ENCODE measurements around the gene GJA4.

Gene GJA4

DNA sequence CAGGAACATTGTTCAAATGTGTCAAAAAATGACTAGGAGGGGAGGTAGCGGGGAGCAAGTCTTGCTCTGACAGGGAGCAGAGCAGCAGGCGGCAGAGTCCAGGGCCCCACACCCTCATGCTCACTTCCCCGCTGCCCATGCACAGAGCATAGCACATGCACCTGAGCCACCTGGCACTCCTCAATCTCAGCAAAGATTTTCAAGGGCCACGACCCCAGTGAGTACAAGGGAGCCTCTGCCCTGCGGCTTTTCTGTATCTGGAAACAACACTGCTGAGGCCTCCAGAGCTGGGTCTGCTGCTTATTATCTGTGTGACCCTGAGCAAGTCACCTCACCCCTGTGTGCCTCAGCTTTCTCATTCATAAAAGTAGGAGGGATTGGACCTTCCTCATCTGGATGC is 12.8 kb upstream of the GJA4 start:
- CTCF ChIA-PET, result interaction anchor here (0.9 to 1.7 kb wide), 3 partner anchors 9 to 72 kb away, joined by 3 to 6 read pairs (median 3); no protein-coding TSS in a partner anchor
- Histone ChIP-seq H3K4me1 (ENCODE audit: control insufficient read depth, insufficient read depth, low read length) (no peaks in the 10 kb centered on the region), H3K4me3 (ENCODE audit: low read depth, low read length) (no peak overlapping the region), H3K9me3 (ENCODE audit: control insufficient read depth, insufficient read depth, low read depth, low read length) (no peaks in the 10 kb centered on the region), H3K27ac (ENCODE audit: extremely low read depth, low read depth, low read length) (no peak overlapping the region), H3K36me3 (ENCODE audit: control insufficient read depth in 2 of 2, insufficient read depth in 1 of 2, low read length in 2 of 2) (no peaks in the 10 kb centered on the region)
- POLR2A ChIA-PET, result no interaction called here
- TF ChIP-seq, protein P1, sequence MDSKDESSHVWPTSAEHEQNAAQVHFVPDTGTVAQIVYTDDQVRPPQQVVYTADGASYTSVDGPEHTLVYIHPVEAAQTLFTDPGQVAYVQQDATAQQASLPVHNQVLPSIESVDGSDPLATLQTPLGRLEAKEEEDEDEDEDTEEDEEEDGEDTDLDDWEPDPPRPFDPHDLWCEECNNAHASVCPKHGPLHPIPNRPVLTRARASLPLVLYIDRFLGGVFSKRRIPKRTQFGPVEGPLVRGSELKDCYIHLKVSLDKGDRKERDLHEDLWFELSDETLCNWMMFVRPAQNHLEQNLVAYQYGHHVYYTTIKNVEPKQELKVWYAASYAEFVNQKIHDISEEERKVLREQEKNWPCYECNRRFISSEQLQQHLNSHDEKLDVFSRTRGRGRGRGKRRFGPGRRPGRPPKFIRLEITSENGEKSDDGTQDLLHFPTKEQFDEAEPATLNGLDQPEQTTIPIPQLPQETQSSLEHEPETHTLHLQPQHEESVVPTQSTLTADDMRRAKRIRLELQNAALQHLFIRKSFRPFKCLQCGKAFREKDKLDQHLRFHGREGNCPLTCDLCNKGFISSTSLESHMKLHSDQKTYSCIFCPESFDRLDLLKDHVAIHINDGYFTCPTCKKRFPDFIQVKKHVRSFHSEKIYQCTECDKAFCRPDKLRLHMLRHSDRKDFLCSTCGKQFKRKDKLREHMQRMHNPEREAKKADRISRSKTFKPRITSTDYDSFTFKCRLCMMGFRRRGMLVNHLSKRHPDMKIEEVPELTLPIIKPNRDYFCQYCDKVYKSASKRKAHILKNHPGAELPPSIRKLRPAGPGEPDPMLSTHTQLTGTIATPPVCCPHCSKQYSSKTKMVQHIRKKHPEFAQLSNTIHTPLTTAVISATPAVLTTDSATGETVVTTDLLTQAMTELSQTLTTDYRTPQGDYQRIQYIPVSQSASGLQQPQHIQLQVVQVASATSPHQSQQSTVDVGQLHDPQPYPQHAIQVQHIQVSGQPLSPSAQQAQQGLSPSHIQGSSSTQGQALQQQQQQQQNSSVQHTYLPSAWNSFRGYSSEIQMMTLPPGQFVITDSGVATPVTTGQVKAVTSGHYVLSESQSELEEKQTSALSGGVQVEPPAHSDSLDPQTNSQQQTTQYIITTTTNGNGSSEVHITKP (tag by site-specific recombination; IDR thresholded peaks at IDR 0.05), result no peak
- TF ChIP-seq GLI2 (tag by site-specific recombination; IDR thresholded peaks at IDR 0.05; ENCODE audit: borderline replicate concordance, low read depth) (no peak), ZNF266 (tag by site-specific recombination; IDR thresholded peaks at IDR 0.05; ENCODE audit: low read depth) (no peak), ZNF707 (tag by site-specific recombination; IDR thresholded peaks at IDR 0.05) (no peak), ZNF776 (tag by site-specific recombination; IDR thresholded peaks at IDR 0.05; ENCODE audit: borderline replicate concordance) (no peak), ZNF747 (tag by site-specific recombination; IDR thresholded peaks at IDR 0.05) (no peak), ZNF555 (tag by site-specific recombination; conservative IDR thresholded peaks at IDR 0.05) (no peak), ZIC2 (tag by site-specific recombination; IDR thresholded peaks at IDR 0.05) (no peak), ZFP37 (tag by site-specific recombination; IDR thresholded peaks at IDR 0.05) (no peak), KLF10 (tag by site-specific recombination; IDR thresholded peaks at IDR 0.05) (no peak), HOXC10 (CRISPR knock-in tag; IDR thresholded peaks at IDR 0.05) (no peak), ZNF10 (tag by site-specific recombination; IDR thresholded peaks at IDR 0.05) (no peak), ZSCAN30 (tag by site-specific recombination; IDR thresholded peaks at IDR 0.05) (no peak), ZNF302 (tag by site-specific recombination; IDR thresholded peaks at IDR 0.05; ENCODE audit: low read depth) (no peak), ZNF175 (tag by site-specific recombination; IDR thresholded peaks at IDR 0.05) (no peak), ZNF548 (tag by site-specific recombination; IDR thresholded peaks at IDR 0.05) (no peak), ZNF24 (tag by site-specific recombination; IDR thresholded peaks at IDR 0.05) (no peak)
- TF ChIP-seq, protein P2, sequence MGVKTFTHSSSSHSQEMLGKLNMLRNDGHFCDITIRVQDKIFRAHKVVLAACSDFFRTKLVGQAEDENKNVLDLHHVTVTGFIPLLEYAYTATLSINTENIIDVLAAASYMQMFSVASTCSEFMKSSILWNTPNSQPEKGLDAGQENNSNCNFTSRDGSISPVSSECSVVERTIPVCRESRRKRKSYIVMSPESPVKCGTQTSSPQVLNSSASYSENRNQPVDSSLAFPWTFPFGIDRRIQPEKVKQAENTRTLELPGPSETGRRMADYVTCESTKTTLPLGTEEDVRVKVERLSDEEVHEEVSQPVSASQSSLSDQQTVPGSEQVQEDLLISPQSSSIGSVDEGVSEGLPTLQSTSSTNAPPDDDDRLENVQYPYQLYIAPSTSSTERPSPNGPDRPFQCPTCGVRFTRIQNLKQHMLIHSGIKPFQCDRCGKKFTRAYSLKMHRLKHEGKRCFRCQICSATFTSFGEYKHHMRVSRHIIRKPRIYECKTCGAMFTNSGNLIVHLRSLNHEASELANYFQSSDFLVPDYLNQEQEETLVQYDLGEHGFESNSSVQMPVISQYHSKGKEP (tag by site-specific recombination; IDR thresholded peaks at IDR 0.05), result no peak
- TF ChIP-seq, protein P3, sequence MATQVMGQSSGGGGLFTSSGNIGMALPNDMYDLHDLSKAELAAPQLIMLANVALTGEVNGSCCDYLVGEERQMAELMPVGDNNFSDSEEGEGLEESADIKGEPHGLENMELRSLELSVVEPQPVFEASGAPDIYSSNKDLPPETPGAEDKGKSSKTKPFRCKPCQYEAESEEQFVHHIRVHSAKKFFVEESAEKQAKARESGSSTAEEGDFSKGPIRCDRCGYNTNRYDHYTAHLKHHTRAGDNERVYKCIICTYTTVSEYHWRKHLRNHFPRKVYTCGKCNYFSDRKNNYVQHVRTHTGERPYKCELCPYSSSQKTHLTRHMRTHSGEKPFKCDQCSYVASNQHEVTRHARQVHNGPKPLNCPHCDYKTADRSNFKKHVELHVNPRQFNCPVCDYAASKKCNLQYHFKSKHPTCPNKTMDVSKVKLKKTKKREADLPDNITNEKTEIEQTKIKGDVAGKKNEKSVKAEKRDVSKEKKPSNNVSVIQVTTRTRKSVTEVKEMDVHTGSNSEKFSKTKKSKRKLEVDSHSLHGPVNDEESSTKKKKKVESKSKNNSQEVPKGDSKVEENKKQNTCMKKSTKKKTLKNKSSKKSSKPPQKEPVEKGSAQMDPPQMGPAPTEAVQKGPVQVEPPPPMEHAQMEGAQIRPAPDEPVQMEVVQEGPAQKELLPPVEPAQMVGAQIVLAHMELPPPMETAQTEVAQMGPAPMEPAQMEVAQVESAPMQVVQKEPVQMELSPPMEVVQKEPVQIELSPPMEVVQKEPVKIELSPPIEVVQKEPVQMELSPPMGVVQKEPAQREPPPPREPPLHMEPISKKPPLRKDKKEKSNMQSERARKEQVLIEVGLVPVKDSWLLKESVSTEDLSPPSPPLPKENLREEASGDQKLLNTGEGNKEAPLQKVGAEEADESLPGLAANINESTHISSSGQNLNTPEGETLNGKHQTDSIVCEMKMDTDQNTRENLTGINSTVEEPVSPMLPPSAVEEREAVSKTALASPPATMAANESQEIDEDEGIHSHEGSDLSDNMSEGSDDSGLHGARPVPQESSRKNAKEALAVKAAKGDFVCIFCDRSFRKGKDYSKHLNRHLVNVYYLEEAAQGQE (tag by site-specific recombination; IDR thresholded peaks at IDR 0.05), result no peak

All from HEK293 (cell line).